Liver (tissue), 3 donors: ENCODE measurements around the gene TLK2.

Experiments used
- EGR1 ChIP-seq, 2 donors: IDR thresholded peaks; 2 replicates each; pipeline ENCODE4 v1.6.1; 2016 to 2018; ENCODE audit warnings: antibody characterized with exemption in 2 of 2, low read depth in 2 of 2
- GABPA ChIP-seq, 2 donors: IDR thresholded peaks in 1 of 2; conservative IDR thresholded peaks in 1 of 2; 2 replicates each; pipeline ENCODE4 v1.6.1; 2016; ENCODE audit warnings: antibody characterized with exemption in 2 of 2, mild to moderate bottlenecking in 1 of 2, moderate library complexity in 1 of 2
- HNF4A ChIP-seq, 2 donors: conservative IDR thresholded peaks; 2 replicates each; pipeline ENCODE4 v1.6.1; 2016; ENCODE audit warnings: antibody characterized with exemption in 2 of 2, mild to moderate bottlenecking in 2 of 2
- JUND ChIP-seq, 2 donors: IDR thresholded peaks; 2 replicates each; pipeline ENCODE4 v1.6.1; 2016; ENCODE audit warnings: antibody characterized with exemption in 2 of 2
- RAD21 ChIP-seq, 2 donors: IDR thresholded peaks; 2 replicates each; pipeline ENCODE4 v1.6.1; 2016; ENCODE audit warnings: antibody characterized with exemption in 2 of 2, mild to moderate bottlenecking in 2 of 2
- TAF1 ChIP-seq: conservative IDR thresholded peaks from 2 replicates; pipeline ENCODE4 v1.6.1; 2016; ENCODE audit warnings: antibody characterized with exemption, mild to moderate bottlenecking
- YY1 ChIP-seq: IDR thresholded peaks from 2 replicates; pipeline ENCODE4 v1.6.1; 2016; ENCODE audit warnings: antibody characterized with exemption, mild to moderate bottlenecking
- TF ChIP-seq, protein P1 (sequence below): IDR thresholded peaks from 2 replicates; pipeline ENCODE4 v1.6.1; 2016; ENCODE audit warnings: antibody characterized with exemption, mild to moderate bottlenecking
- TF ChIP-seq, protein P2 (sequence below): fragments of 150-350 bp; IDR thresholded peaks from 2 replicates; pipeline ENCODE4 v1.5.1; 2017; ENCODE audit warnings: improper control_type of control experiment, low read depth, low read length; ENCODE audit not compliant: missing input control
- TF ChIP-seq, protein P3 (sequence below): IDR thresholded peaks from 2 replicates; pipeline ENCODE4 v1.6.1; 2016; ENCODE audit warnings: antibody characterized with exemption
- TF ChIP-seq, protein P4 (sequence below): IDR thresholded peaks from 2 replicates; pipeline ENCODE4 v1.6.1; 2016; ENCODE audit warnings: antibody characterized with exemption
- TF ChIP-seq, protein P5 (sequence below): IDR thresholded peaks from 2 replicates; pipeline ENCODE4 v1.6.1; 2016; ENCODE audit warnings: antibody characterized with exemption
- donor health status: healthy.
- donor health status: healthy.

DNA sequence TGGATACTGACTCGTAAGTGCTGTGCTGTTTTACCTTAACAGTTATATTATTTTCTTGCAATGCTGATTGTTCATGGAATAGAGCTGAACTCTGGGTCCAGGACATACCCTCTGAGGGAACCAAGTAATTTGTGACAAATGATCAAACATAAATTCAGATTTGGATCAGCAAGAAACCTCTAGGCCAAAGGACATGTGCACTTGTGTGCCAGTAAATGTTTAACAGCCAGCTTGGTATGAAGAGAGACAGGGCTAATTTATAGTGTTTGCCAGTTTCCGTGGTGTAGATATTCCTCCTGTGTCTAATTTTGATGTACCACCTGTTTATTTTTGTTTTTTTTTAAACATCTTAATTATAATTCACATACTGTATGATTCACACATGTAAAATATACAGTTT is 118.0 kb downstream of the TLK2 start:
- TF ChIP-seq, protein P1, sequence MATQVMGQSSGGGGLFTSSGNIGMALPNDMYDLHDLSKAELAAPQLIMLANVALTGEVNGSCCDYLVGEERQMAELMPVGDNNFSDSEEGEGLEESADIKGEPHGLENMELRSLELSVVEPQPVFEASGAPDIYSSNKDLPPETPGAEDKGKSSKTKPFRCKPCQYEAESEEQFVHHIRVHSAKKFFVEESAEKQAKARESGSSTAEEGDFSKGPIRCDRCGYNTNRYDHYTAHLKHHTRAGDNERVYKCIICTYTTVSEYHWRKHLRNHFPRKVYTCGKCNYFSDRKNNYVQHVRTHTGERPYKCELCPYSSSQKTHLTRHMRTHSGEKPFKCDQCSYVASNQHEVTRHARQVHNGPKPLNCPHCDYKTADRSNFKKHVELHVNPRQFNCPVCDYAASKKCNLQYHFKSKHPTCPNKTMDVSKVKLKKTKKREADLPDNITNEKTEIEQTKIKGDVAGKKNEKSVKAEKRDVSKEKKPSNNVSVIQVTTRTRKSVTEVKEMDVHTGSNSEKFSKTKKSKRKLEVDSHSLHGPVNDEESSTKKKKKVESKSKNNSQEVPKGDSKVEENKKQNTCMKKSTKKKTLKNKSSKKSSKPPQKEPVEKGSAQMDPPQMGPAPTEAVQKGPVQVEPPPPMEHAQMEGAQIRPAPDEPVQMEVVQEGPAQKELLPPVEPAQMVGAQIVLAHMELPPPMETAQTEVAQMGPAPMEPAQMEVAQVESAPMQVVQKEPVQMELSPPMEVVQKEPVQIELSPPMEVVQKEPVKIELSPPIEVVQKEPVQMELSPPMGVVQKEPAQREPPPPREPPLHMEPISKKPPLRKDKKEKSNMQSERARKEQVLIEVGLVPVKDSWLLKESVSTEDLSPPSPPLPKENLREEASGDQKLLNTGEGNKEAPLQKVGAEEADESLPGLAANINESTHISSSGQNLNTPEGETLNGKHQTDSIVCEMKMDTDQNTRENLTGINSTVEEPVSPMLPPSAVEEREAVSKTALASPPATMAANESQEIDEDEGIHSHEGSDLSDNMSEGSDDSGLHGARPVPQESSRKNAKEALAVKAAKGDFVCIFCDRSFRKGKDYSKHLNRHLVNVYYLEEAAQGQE, result no peak
- TF ChIP-seq, protein P2, sequence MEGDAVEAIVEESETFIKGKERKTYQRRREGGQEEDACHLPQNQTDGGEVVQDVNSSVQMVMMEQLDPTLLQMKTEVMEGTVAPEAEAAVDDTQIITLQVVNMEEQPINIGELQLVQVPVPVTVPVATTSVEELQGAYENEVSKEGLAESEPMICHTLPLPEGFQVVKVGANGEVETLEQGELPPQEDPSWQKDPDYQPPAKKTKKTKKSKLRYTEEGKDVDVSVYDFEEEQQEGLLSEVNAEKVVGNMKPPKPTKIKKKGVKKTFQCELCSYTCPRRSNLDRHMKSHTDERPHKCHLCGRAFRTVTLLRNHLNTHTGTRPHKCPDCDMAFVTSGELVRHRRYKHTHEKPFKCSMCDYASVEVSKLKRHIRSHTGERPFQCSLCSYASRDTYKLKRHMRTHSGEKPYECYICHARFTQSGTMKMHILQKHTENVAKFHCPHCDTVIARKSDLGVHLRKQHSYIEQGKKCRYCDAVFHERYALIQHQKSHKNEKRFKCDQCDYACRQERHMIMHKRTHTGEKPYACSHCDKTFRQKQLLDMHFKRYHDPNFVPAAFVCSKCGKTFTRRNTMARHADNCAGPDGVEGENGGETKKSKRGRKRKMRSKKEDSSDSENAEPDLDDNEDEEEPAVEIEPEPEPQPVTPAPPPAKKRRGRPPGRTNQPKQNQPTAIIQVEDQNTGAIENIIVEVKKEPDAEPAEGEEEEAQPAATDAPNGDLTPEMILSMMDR, result no peak
- TF ChIP-seq JUND (IDR thresholded peaks at IDR 0.05) (no peak), RAD21 (IDR thresholded peaks at IDR 0.05) (no peak), YY1 (no peak), HNF4A (conservative IDR thresholded peaks at IDR 0.05) (peak; percentile 10 to 23), TAF1 (no peak), EGR1 (IDR thresholded peaks at IDR 0.05; ENCODE audit: low read depth in 2 of 2) (no peak), GABPA (IDR thresholded peaks at IDR 0.05 in 1 of 2, conservative IDR thresholded peaks at IDR 0.05 in 1 of 2) (no peak)
- TF ChIP-seq, protein P3, sequence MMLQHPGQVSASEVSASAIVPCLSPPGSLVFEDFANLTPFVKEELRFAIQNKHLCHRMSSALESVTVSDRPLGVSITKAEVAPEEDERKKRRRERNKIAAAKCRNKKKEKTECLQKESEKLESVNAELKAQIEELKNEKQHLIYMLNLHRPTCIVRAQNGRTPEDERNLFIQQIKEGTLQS, result no peak
- TF ChIP-seq, protein P4, sequence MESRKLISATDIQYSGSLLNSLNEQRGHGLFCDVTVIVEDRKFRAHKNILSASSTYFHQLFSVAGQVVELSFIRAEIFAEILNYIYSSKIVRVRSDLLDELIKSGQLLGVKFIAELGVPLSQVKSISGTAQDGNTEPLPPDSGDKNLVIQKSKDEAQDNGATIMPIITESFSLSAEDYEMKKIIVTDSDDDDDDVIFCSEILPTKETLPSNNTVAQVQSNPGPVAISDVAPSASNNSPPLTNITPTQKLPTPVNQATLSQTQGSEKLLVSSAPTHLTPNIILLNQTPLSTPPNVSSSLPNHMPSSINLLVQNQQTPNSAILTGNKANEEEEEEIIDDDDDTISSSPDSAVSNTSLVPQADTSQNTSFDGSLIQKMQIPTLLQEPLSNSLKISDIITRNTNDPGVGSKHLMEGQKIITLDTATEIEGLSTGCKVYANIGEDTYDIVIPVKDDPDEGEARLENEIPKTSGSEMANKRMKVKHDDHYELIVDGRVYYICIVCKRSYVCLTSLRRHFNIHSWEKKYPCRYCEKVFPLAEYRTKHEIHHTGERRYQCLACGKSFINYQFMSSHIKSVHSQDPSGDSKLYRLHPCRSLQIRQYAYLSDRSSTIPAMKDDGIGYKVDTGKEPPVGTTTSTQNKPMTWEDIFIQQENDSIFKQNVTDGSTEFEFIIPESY, result no peak
- TF ChIP-seq, protein P5, sequence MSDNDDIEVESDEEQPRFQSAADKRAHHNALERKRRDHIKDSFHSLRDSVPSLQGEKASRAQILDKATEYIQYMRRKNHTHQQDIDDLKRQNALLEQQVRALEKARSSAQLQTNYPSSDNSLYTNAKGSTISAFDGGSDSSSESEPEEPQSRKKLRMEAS, result no peak
